Fibroblast of mammary gland (primary cell): ENCODE results near the gene DOCK4.

Experiments
- DNase-seq: peaks from one replicate; pipeline ENCODE4 v3.0.0-alpha.2; 2010; ENCODE audit warnings: low read depth
- H3K4me3 ChIP-seq: 2 replicates; pipeline ENCODE4 v1.5.1; 2011; ENCODE audit warnings: low read depth, mild to moderate bottlenecking, low read length, moderate library complexity; ENCODE audit not compliant: control insufficient read depth
- CTCF ChIP-seq: conservative IDR thresholded peaks from 2 replicates; pipeline ENCODE4 v1.5.1; 2011; ENCODE audit warnings: low read depth, low read length, inconsistent platforms; ENCODE audit not compliant: control insufficient read depth, insufficient read depth

Gene DOCK4

GRCh38 chr7:112193915-112194502 lies 12.2 kb downstream of the DOCK4 start:
- no peak overlapping the region for H3K4me3 ChIP-seq
- no peak for TF ChIP-seq CTCF
- DNase-seq, result no peak

- no peak for TF ChIP-seq CTCF
- H3K4me3 ChIP-seq, result no peak overlapping the region
- DNase-seq, result peak; percentile 79
Observed at GRCh38 chr7:112192236-112193154, 13.7 kb downstream of the DOCK4 start.

GRCh38 chr7:112190120-112190519 lies 16.1 kb downstream of the DOCK4 start:
- no peak for TF ChIP-seq CTCF
- H3K4me3 ChIP-seq, result no peak overlapping the region
- no peak for DNase-seq

- TF ChIP-seq CTCF, result no peak
- no peak overlapping the region for H3K4me3 ChIP-seq
- no peak for DNase-seq
Observed at GRCh38 chr7:112189691-112190090, 16.5 kb downstream of the DOCK4 start.

GRCh38 chr7:112188257-112188656 lies 17.9 kb downstream of the DOCK4 start:
- DNase-seq, result no peak
- no peak for TF ChIP-seq CTCF
- H3K4me3 ChIP-seq, result no peak overlapping the region

- H3K4me3 ChIP-seq, result no peak overlapping the region
- no peak for DNase-seq
- TF ChIP-seq CTCF, result no peak
Observed at GRCh38 chr7:112186300-112186699, 19.9 kb downstream of the DOCK4 start.
